ENCODE measurements around the gene KRT79. TPM values are rescaled to one million over a fixed set of nuclear protein-coding genes. Genes with fewer than 3 reads are reported as not detected.

The KRT79 gene
- total RNA-seq, 1 experiment from 2014 or later: not detected

- ChIA-PET POLR2A (no interaction called here), CTCF (no interaction called here)
- no peak overlapping the region for H3K27ac ChIP-seq (ENCODE audit: low read length)
- no peaks in the 10 kb centered on the region for H3K36me3 ChIP-seq (ENCODE audit: control insufficient read depth, insufficient read depth, low read length)
- ATAC-seq: no peak
- intact Hi-C loops (cut with micrococcal nuclease; ENCODE audit: unreplicated experiment) (no loop called here), in situ Hi-C loops (cut with HindIII; ENCODE audit: low pct_unique_long_range_greater_than_20kb, low sequenced_read_pairs) (no loop called here)
- TF ChIP-seq REST (IDR thresholded peaks at IDR 0.05; ENCODE audit: insufficient read depth in 1 of 2, low read depth in 2 of 2, low read length in 1 of 2) (no peak), POLR2AphosphoS5 (IDR thresholded peaks at IDR 0.05; ENCODE audit: low read depth, low read length) (no peak), SIN3A (IDR thresholded peaks at IDR 0.05; ENCODE audit: borderline replicate concordance, insufficient read depth, low read depth, low read length) (no peak), TCF7L2 (IDR thresholded peaks at IDR 0.05; ENCODE audit: low read depth, low read length) (no peak), CTCF (IDR thresholded peaks at IDR 0.05) (no peak)
- H3K27me3 ChIP-seq (ENCODE audit: control insufficient read depth, insufficient read depth, low read length): no peaks in the 10 kb centered on the region
- H3K9me3 ChIP-seq (ENCODE audit: control insufficient read depth, insufficient read depth, low read depth, low read length): no peaks in the 10 kb centered on the region
- H3K4me1 ChIP-seq (ENCODE audit: control insufficient read depth, insufficient read depth, low read length): no peaks in the 10 kb centered on the region
- H3K4me3 ChIP-seq (ENCODE audit: low read depth in 2 of 2, low read length in 2 of 2): no peak overlapping the region
- no TSS peak for BruUV-seq (replicated peaks)
- DNase-seq (ENCODE audit: low read depth, low spot score): no peak
These were observed 15.4 kb upstream of the KRT79 start for GRCh38 chr12:52849511-52849910.

GRCh38 chr12:52848661-52849255, 14.6 kb upstream of the KRT79 start, which contains the start of gene KRT78:
Gene KRT78 (minus strand): TSS chr12:52848994. CDS start chr12:52848930, 64 bp downstream.
- intact Hi-C loops (cut with micrococcal nuclease; ENCODE audit: unreplicated experiment): no loop called here
- Histone ChIP-seq H3K27me3 (ENCODE audit: control insufficient read depth, insufficient read depth, low read length) (no peaks in the 10 kb centered on the region), H3K36me3 (ENCODE audit: control insufficient read depth, insufficient read depth, low read length) (no peaks in the 10 kb centered on the region), H3K27ac (ENCODE audit: low read length) (no peak within 1 kb of the TSS), H3K9me3 (ENCODE audit: control insufficient read depth, insufficient read depth, low read depth, low read length) (no peaks in the 10 kb centered on the region), H3K4me3 (ENCODE audit: low read depth in 2 of 2, low read length in 2 of 2) (no peak within 1 kb of the TSS), H3K4me1 (ENCODE audit: control insufficient read depth, insufficient read depth, low read length) (no peaks in the 10 kb centered on the region)
- ATAC-seq (no peak), DNase-seq (ENCODE audit: low read depth, low spot score) (no peak)
- BruUV-seq (replicated peaks): no TSS peak
- ChIA-PET CTCF (no interaction called here), POLR2A (no interaction called here)
- in situ Hi-C loops (cut with HindIII; ENCODE audit: low pct_unique_long_range_greater_than_20kb, low sequenced_read_pairs): no loop called here
- no peak for TF ChIP-seq TCF7L2 (IDR thresholded peaks at IDR 0.05; ENCODE audit: low read depth, low read length)
- TF ChIP-seq CTCF (IDR thresholded peaks at IDR 0.05): no peak
- no peak for TF ChIP-seq POLR2AphosphoS5 (IDR thresholded peaks at IDR 0.05; ENCODE audit: low read depth, low read length)
- no peak for TF ChIP-seq SIN3A (IDR thresholded peaks at IDR 0.05; ENCODE audit: borderline replicate concordance, insufficient read depth, low read depth, low read length)
- TF ChIP-seq REST (IDR thresholded peaks at IDR 0.05; ENCODE audit: insufficient read depth in 1 of 2, low read depth in 2 of 2, low read length in 1 of 2): no peak

Measured in Panc1 (cell line).